ENCODE measurements around the gene EVI5. TPM values are rescaled to one million over a fixed set of nuclear protein-coding genes. Genes with fewer than 3 reads are reported as not detected.

Gene EVI5
- total RNA-seq, 4 donors from 2014 or later, result 39.5 to 49.7 (median 48.6) TPM

- no peak for TF ChIP-seq CTCF (IDR thresholded peaks at IDR 0.05)
- no peak for TF ChIP-seq POLR2A (IDR thresholded peaks at IDR 0.05)
- no peak for TF ChIP-seq EP300 (IDR thresholded peaks at IDR 0.05)
- no peak overlapping the region for H3K27ac ChIP-seq
- peaks cover 0 to 16% of the 10 kb centered on the region in 2 donors for H3K36me3 ChIP-seq
- H3K4me3 ChIP-seq, result no peak overlapping the region
- 88 to 94% methylated on average over 3 of the region's 4 CpGs for WGBS, 2 donors (ENCODE audit: low coverage in 1 of 2)
- H3K27me3 ChIP-seq, result no peaks in the 10 kb centered on the region
- H3K9me3 ChIP-seq, result no peaks in the 10 kb centered on the region
- no peaks in the 10 kb centered on the region for H3K4me1 ChIP-seq
- no peak for ATAC-seq
These were observed 273.4 kb downstream of the EVI5 start for GRCh38 chr1:92511541-92511940.

- no peak overlapping the region for H3K27ac ChIP-seq
- WGBS, 2 donors (ENCODE audit: low coverage in 1 of 2), result 88 to 100% methylated on average over 1 of the region's 1 CpG
- H3K4me3 ChIP-seq, result no peak overlapping the region
- TF ChIP-seq POLR2AphosphoS5 (IDR thresholded peaks at IDR 0.05) (no peak), EP300 (IDR thresholded peaks at IDR 0.05) (no peak), POLR2A (IDR thresholded peaks at IDR 0.05) (no peak), CTCF (IDR thresholded peaks at IDR 0.05) (no peak)
- H3K9me3 ChIP-seq, result no peaks in the 10 kb centered on the region
- no peaks in the 10 kb centered on the region for H3K27me3 ChIP-seq
- peaks cover 0 to 16% of the 10 kb centered on the region in 2 donors for H3K36me3 ChIP-seq
- no peak for ATAC-seq
- H3K4me1 ChIP-seq, result no peaks in the 10 kb centered on the region
These were observed 275.3 kb downstream of the EVI5 start for GRCh38 chr1:92509619-92510018.

- Histone ChIP-seq H3K36me3 (no peaks in the 10 kb centered on the region), H3K9me3 (no peaks in the 10 kb centered on the region), H3K4me1 (no peaks in the 10 kb centered on the region), H3K4me3 (no peak overlapping the region), H3K27me3 (no peaks in the 10 kb centered on the region), H3K27ac (no peak overlapping the region)
- TF ChIP-seq CTCF (IDR thresholded peaks at IDR 0.05) (no peak), POLR2A (IDR thresholded peaks at IDR 0.05) (no peak), POLR2AphosphoS5 (IDR thresholded peaks at IDR 0.05) (no peak), EP300 (IDR thresholded peaks at IDR 0.05) (no peak)
- 45 to 85% methylated on average over 2 to 5 of the region's 6 CpGs for WGBS, 2 donors (ENCODE audit: low coverage in 1 of 2)
- no peak for ATAC-seq
These were observed 279.8 kb downstream of the EVI5 start for GRCh38 chr1:92505015-92505692.

- TF ChIP-seq POLR2AphosphoS5 (IDR thresholded peaks at IDR 0.05), result no peak
- no peak for TF ChIP-seq POLR2A (IDR thresholded peaks at IDR 0.05)
- no peak for TF ChIP-seq CTCF (IDR thresholded peaks at IDR 0.05)
- H3K27ac ChIP-seq, result no peak overlapping the region
- ATAC-seq, result no peak
- H3K4me3 ChIP-seq, result no peak overlapping the region
- H3K9me3 ChIP-seq, result no peaks in the 10 kb centered on the region
- WGBS, 2 donors (ENCODE audit: low coverage in 1 of 2), result 74% methylated on average over 6 of the region's 8 CpGs
- H3K4me1 ChIP-seq, result no peaks in the 10 kb centered on the region
- H3K36me3 ChIP-seq, result no peaks in the 10 kb centered on the region
- no peaks in the 10 kb centered on the region for H3K27me3 ChIP-seq
These were observed 280.5 kb downstream of the EVI5 start for GRCh38 chr1:92504291-92505014.

- no peak overlapping the region for H3K4me3 ChIP-seq
- ATAC-seq, result no peak
- H3K4me1 ChIP-seq, result no peaks in the 10 kb centered on the region
- WGBS, 2 donors (ENCODE audit: low coverage in 1 of 2), result 43 to 53% methylated on average over 5 to 6 of the region's 6 CpGs
- H3K27me3 ChIP-seq, result no peaks in the 10 kb centered on the region
- H3K27ac ChIP-seq, result no peak overlapping the region
- no peak for TF ChIP-seq POLR2AphosphoS5 (IDR thresholded peaks at IDR 0.05)
- no peak for TF ChIP-seq EP300 (IDR thresholded peaks at IDR 0.05)
- no peak for TF ChIP-seq CTCF (IDR thresholded peaks at IDR 0.05)
- no peak for TF ChIP-seq POLR2A (IDR thresholded peaks at IDR 0.05)
- no peaks in the 10 kb centered on the region for H3K9me3 ChIP-seq
- H3K36me3 ChIP-seq, result no peaks in the 10 kb centered on the region
These were observed 281.0 kb downstream of the EVI5 start for GRCh38 chr1:92503926-92504285.

Measured in gastroesophageal sphincter (tissue), 4 donors.